Right atrium auricular region (tissue), 2 donors: Measurements from ENCODE around the gene HEPHL1. TPM values are rescaled to one million over a fixed set of nuclear protein-coding genes. Genes with fewer than 3 reads are reported as not detected.
"Not testable (repeated sequence)": the region's sequence is repeated elsewhere in the genome, so short reads cannot be mapped to it uniquely, and the experiment has no call there.

Experiments
- DNase-seq: peaks from one replicate; pipeline ENCODE4 v3.0.0-alpha.2; 2019; ENCODE audit warnings: low spot score
- H3K27ac ChIP-seq, 2 donors: fragments of 200-600 bp; sonication (generic); 1 replicate in 1 of 2; 2 replicates in 1 of 2; pipeline ENCODE4 v1.5.1; 2016 to 2019
- H3K27me3 ChIP-seq, 2 donors: fragments of 200-600 bp; sonication (generic); one replicate each; pipeline versions ENCODE4 v1.5.1 to v1.6.0; 2017 to 2019
- H3K36me3 ChIP-seq: fragments of 200-600 bp; sonication (generic); one replicate; pipeline ENCODE4 v1.5.1; 2016
- H3K4me1 ChIP-seq, 2 donors: fragments of 200-600 bp; sonication (generic); one replicate each; pipeline versions ENCODE4 v1.5.1 to v1.6.0; 2017 to 2019
- H3K4me3 ChIP-seq, 2 donors: fragments of 200-600 bp; sonication (generic); 1 replicate in 1 of 2; 2 replicates in 1 of 2; pipeline ENCODE4 v1.5.1; 2017 to 2019; ENCODE audit warnings: mild to moderate bottlenecking in 1 of 2, moderate library complexity in 1 of 2
- H3K9me3 ChIP-seq, 2 donors: fragments of 200-600 bp; sonication (generic); one replicate each; pipeline ENCODE4 v1.5.1; 2019
- CTCF ChIP-seq, 2 donors: fragments of 200-600 bp; sonication (generic); IDR thresholded peaks; one replicate each; pipeline ENCODE4 v1.5.1; 2019; ENCODE audit warnings: antibody characterized with exemption in 2 of 2
- total RNA-seq, 2 donors: library from RNA; depleted of rRNA; stranded (reverse); fragments of >200 nt; gene quantifications; one replicate each; pipeline ENCODE4 v1.1.0, GENCODE V29; 2016

Gene HEPHL1
- total RNA-seq = not detected

- DNase-seq = no peak
- Histone ChIP-seq H3K27me3 (no peaks in the 10 kb centered on the region), H3K36me3 (no peaks in the 10 kb centered on the region), H3K27ac (no peak within 1 kb of the TSS), H3K4me3 (no peak within 1 kb of the TSS), H3K4me1 (no peaks in the 10 kb centered on the region), H3K9me3 (peaks cover 0 to under 1% of the 10 kb centered on the region in 2 donors)
- TF ChIP-seq CTCF (IDR thresholded peaks at IDR 0.05) = no peak
Measured at GRCh38 chr11:94020777-94021481, at the start of gene HEPHL1. HEPHL1 (plus strand) TSS chr11:94021354; CDS start chr11:94021369, 15 bp downstream.

- Histone ChIP-seq H3K27me3 (no peaks in the 10 kb centered on the region), H3K4me1 (no peaks in the 10 kb centered on the region), H3K4me3 (no peak overlapping the region), H3K27ac (no peak overlapping the region), H3K36me3 (no peaks in the 10 kb centered on the region), H3K9me3 (peaks cover 0 to 22% of the 10 kb centered on the region in 2 donors)
- no peak for TF ChIP-seq CTCF (IDR thresholded peaks at IDR 0.05)
- no peak for DNase-seq
Measured at GRCh38 chr11:93972790-93973189, 48.4 kb upstream of the HEPHL1 start.

- not testable (repeated sequence) for H3K27ac ChIP-seq, DNase-seq, H3K27me3 ChIP-seq, H3K4me1 ChIP-seq, H3K36me3 ChIP-seq, H3K4me3 ChIP-seq
- peaks cover 0 to 22% of the 10 kb centered on the region in 2 donors for H3K9me3 ChIP-seq
Measured at GRCh38 chr11:93973322-93974051, 47.7 kb upstream of the HEPHL1 start.

GRCh38 chr11:93974759-93975158 is 46.4 kb upstream of the HEPHL1 start:
- no peak overlapping the region for H3K27ac ChIP-seq
- no peak for TF ChIP-seq CTCF (IDR thresholded peaks at IDR 0.05)
- H3K9me3 ChIP-seq = peaks cover 0 to 22% of the 10 kb centered on the region in 2 donors
- no peak for DNase-seq
- H3K36me3 ChIP-seq = no peaks in the 10 kb centered on the region
- H3K27me3 ChIP-seq = no peaks in the 10 kb centered on the region
- H3K4me1 ChIP-seq = no peaks in the 10 kb centered on the region
- H3K4me3 ChIP-seq = no peak overlapping the region

- not testable (repeated sequence) for H3K4me3 ChIP-seq, H3K36me3 ChIP-seq, H3K4me1 ChIP-seq, H3K27ac ChIP-seq, H3K27me3 ChIP-seq, DNase-seq
- H3K9me3 ChIP-seq = peaks cover 0 to 22% of the 10 kb centered on the region in 2 donors
Measured at GRCh38 chr11:93976577-93977254, 44.4 kb upstream of the HEPHL1 start.

- Histone ChIP-seq H3K4me3 (no peak overlapping the region), H3K4me1 (no peaks in the 10 kb centered on the region), H3K27me3 (no peaks in the 10 kb centered on the region), H3K36me3 (no peaks in the 10 kb centered on the region), H3K27ac (no peak overlapping the region), H3K9me3 (no peaks in the 10 kb centered on the region)
- no peak for DNase-seq
- TF ChIP-seq CTCF (IDR thresholded peaks at IDR 0.05) = no peak
Measured at GRCh38 chr11:93983542-93984195, 37.5 kb upstream of the HEPHL1 start.
